B cell (primary cell): ENCODE data around the gene PPP1R16B. TPM values are rescaled to one million over a fixed set of nuclear protein-coding genes. Genes with fewer than 3 reads are reported as not detected.

Experiments
- ATAC-seq: fragments of 200-7000 bp; cut with Tn5 transposase; one replicate; pipeline ENCODE4 v1.10.0; 2021; ENCODE audit warnings: low read depth, mild to moderate bottlenecking, moderate number of reproducible peaks, moderate library complexity
- CTCF ChIA-PET: fragments of 350-600 bp; sonication (Branson Sonifier 250); formaldehyde crosslinking; loops from one replicate; lab custom pipeline; 2021; ENCODE audit warnings: antibody characterized with exemption, inconsistent platforms; lab: Charles Lee
- POLR2A ChIA-PET: fragments of 350-600 bp; sonication (Branson Sonifier 250); formaldehyde crosslinking; loops from one replicate; lab custom pipeline; 2021; ENCODE audit warnings: antibody characterized with exemption; lab: Charles Lee
- DNase-seq: peaks from one replicate; pipeline ENCODE4 v3.0.0; 2013
- H2AFZ ChIP-seq: 2 replicates; pipeline ENCODE4 v1.6.1; 2012; ENCODE audit warnings: mild to moderate bottlenecking, low read depth, low read length; ENCODE audit not compliant: insufficient read depth, poor library complexity, severe bottlenecking
- H3K27ac ChIP-seq, 2 donors: 1 replicate in 1 of 2; 2 replicates in 1 of 2; pipeline ENCODE4 v1.5.1; 2012 to 2013; ENCODE audit warnings: low read length in 2 of 2, mild to moderate bottlenecking in 2 of 2, moderate library complexity in 1 of 2
- H3K27me3 ChIP-seq, 4 experiments: fragments of 200-600 bp in 1 of 4; sonication (generic) in 1 of 4; replicated peaks in 1 of 4; 1 replicate in 2 of 4; 2 replicates in 2 of 4; pipeline versions ENCODE4 v1.6.1 to v1.7.0; 2013 to 2016; ENCODE audit warnings: low read length in 3 of 4, mild to moderate bottlenecking in 2 of 4, mixed read lengths in 1 of 4, moderate library complexity in 1 of 4; ENCODE audit not compliant: insufficient read depth in 4 of 4, control insufficient read depth in 3 of 4; ENCODE audit errors: control extremely low read depth in 1 of 4
- H3K36me3 ChIP-seq, 2 experiments: replicated peaks in 1 of 2; 1 replicate in 1 of 2; 2 replicates in 1 of 2; pipeline versions ENCODE4 v1.6.1 to v1.7.1; 2013; ENCODE audit warnings: low read length in 1 of 2; ENCODE audit not compliant: insufficient read depth in 2 of 2, control insufficient read depth in 1 of 2; ENCODE audit errors: control extremely low read depth in 1 of 2, extremely low read depth in 1 of 2
- H3K4me1 ChIP-seq, 2 donors: fragments of 200-600 bp in 1 of 2; sonication (generic) in 1 of 2; 1 replicate in 1 of 2; 2 replicates in 1 of 2; pipeline versions ENCODE4 v1.5.1 to v1.6.1; 2013 to 2017; ENCODE audit warnings: low read length in 2 of 2; ENCODE audit not compliant: control insufficient read depth in 2 of 2, insufficient read depth in 2 of 2
- H3K4me2 ChIP-seq: replicated peaks from 2 replicates; pipeline ENCODE3; 2012; ENCODE audit warnings: mild to moderate bottlenecking, low read depth, low read length; ENCODE audit not compliant: poor library complexity, severe bottlenecking
- H3K4me3 ChIP-seq, 5 experiments: fragments of 200-600 bp in 1 of 5; sonication (generic) in 1 of 5; 1 replicate in 3 of 5; 2 replicates in 2 of 5; pipeline versions ENCODE4 v1.5.1 to v1.7.0; 2011 to 2016; ENCODE audit warnings: low read length in 4 of 5, mild to moderate bottlenecking in 4 of 5, low read depth in 2 of 5, control low read depth in 1 of 5, moderate library complexity in 1 of 5; ENCODE audit not compliant: insufficient read depth in 1 of 5; ENCODE audit errors: control extremely low read depth in 1 of 5, extremely low read depth in 1 of 5
- H3K79me2 ChIP-seq: fragments of 200-600 bp; sonication (generic); one replicate; pipeline ENCODE4 v1.6.0; 2016; ENCODE audit warnings: low read length; ENCODE audit not compliant: control insufficient read depth, insufficient read depth
- H3K9ac ChIP-seq: fragments of 200-600 bp; sonication (generic); 2 replicates; pipeline ENCODE4 v1.6.1; 2017; ENCODE audit warnings: mild to moderate bottlenecking, low read length, moderate library complexity
- H3K9me3 ChIP-seq, 3 donors: one replicate each; pipeline versions ENCODE4 v1.6.1 to v1.7.1; 2013; ENCODE audit warnings: low read length in 2 of 3; ENCODE audit not compliant: control insufficient read depth in 2 of 3, insufficient read depth in 1 of 3; ENCODE audit errors: control extremely low read depth in 1 of 3
- H4K20me1 ChIP-seq: 2 replicates; pipeline ENCODE4 v1.6.0; 2012; ENCODE audit warnings: mild to moderate bottlenecking, low read length; ENCODE audit not compliant: insufficient read depth, control insufficient read depth, poor library complexity, severe bottlenecking
- H3K27ac Mint-ChIP-seq: one replicate; pipeline ENCODE4 v1.8.0; 2021; ENCODE audit warnings: mixed read lengths
- H3K27me3 Mint-ChIP-seq: one replicate; pipeline ENCODE4 v1.8.0; 2021; ENCODE audit warnings: mixed read lengths
- H3K4me1 Mint-ChIP-seq: one replicate; pipeline ENCODE4 v1.8.0; 2021; ENCODE audit warnings: mixed read lengths
- H3K4me3 Mint-ChIP-seq: one replicate; pipeline ENCODE4 v1.8.0; 2021; ENCODE audit warnings: mixed read lengths
- H3K9me3 Mint-ChIP-seq: one replicate; pipeline ENCODE4 v1.8.0; 2022; ENCODE audit warnings: mixed read lengths; ENCODE audit not compliant: insufficient read depth
- EZH2 ChIP-seq: IDR thresholded peaks from 2 replicates; pipeline ENCODE4 v1.6.1; 2012; ENCODE audit warnings: borderline replicate concordance, low read depth, mild to moderate bottlenecking, moderate library complexity, low read length; ENCODE audit not compliant: insufficient read depth, poor library complexity, severe bottlenecking
- WGBS: methylation state at CpG from one replicate; pipeline ENCODE4 v1.1.5; 2013; ENCODE audit warnings: missing lambda C conversion rate; ENCODE audit not compliant: insufficient coverage; 5-methylcytosine and 5-hydroxymethylcytosine counted together
- intact Hi-C: fragments of 100-400 bp; cut with micrococcal nuclease; formaldehyde crosslinking; loops from one replicate; pipeline ENCODE4 v1.10.0; 2022
- polyA plus RNA-seq: library from polyadenylated mRNA; depleted of rRNA; stranded (reverse); fragments of >200 nt; gene quantifications from 2 replicates; pipeline ENCODE4 v1.2.3, GENCODE V29; 2012
- total RNA-seq, 2 donors: library from RNA; stranded (reverse); fragments of 120-200 nt in 1 of 2; gene quantifications; 1 replicate in 1 of 2; 2 replicates in 1 of 2; pipeline versions ENCODE4 v1.2.3 to v1.2.4, GENCODE V29; 2013 to 2022
- TF ChIP-seq, protein P1 (sequence below): fragments of 200-600 bp; IDR thresholded peaks from one replicate; pipeline ENCODE4 v1.8.0; 2022; ENCODE audit warnings: antibody characterized with exemption, mild to moderate bottlenecking

PPP1R16B gene
- total and polyA plus RNA-seq, 2 donors (not counting 1 experiment from before 2014, with no cell fraction given), result 58.8 to 108 TPM

DNA sequence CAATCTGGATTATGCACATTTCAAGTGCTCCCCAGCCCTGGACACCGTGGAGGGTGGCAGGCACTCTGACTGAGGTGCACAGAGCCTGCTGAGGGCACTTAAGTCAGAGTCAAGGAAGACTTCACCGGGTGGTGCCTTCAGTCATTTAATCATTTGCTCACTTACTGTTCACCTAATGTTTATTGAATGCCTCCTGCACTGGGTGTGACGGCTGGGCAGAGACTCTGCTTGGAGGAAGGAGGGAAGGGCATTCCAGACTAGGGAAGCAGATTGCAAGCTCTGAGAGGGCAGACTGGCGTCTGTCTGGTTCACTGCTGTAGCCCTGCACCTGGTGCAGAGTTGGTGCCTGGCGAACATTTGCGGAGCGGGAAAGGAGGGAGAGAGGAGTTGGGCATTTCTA is 66.5 kb downstream of the PPP1R16B start:
- peaks cover 0 to 6% of the 10 kb centered on the region in 2 experiments for H3K36me3 ChIP-seq
- peaks cover 88% of the 10 kb centered on the region for H3K4me1 Mint-ChIP-seq
- no peak overlapping the region for H2AFZ ChIP-seq
- TF ChIP-seq EZH2, result no peak
- TF ChIP-seq, protein P1, sequence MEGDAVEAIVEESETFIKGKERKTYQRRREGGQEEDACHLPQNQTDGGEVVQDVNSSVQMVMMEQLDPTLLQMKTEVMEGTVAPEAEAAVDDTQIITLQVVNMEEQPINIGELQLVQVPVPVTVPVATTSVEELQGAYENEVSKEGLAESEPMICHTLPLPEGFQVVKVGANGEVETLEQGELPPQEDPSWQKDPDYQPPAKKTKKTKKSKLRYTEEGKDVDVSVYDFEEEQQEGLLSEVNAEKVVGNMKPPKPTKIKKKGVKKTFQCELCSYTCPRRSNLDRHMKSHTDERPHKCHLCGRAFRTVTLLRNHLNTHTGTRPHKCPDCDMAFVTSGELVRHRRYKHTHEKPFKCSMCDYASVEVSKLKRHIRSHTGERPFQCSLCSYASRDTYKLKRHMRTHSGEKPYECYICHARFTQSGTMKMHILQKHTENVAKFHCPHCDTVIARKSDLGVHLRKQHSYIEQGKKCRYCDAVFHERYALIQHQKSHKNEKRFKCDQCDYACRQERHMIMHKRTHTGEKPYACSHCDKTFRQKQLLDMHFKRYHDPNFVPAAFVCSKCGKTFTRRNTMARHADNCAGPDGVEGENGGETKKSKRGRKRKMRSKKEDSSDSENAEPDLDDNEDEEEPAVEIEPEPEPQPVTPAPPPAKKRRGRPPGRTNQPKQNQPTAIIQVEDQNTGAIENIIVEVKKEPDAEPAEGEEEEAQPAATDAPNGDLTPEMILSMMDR, result no peak
- H3K4me1 ChIP-seq, result peaks cover 69 to 90% of the 10 kb centered on the region in 2 donors
- DNase-seq (no peak), ATAC-seq (no peak)
- peaks cover 5% of the 10 kb centered on the region for H4K20me1 ChIP-seq
- H3K27ac ChIP-seq, result peak overlapping the region; percentile 93 to 99
- H3K27ac Mint-ChIP-seq, result peak overlapping the region; percentile 100
- peaks cover 84% of the 10 kb centered on the region for H3K79me2 ChIP-seq
- H3K27me3 Mint-ChIP-seq, result no peaks in the 10 kb centered on the region
- intact Hi-C loops, result no loop called here
- H3K9me3 Mint-ChIP-seq, result no peaks in the 10 kb centered on the region
- ChIA-PET CTCF (interaction anchor here (1.3 to 7.6 kb wide), 6 partner anchors 10 to 82 kb away, joined by 3 to 131 read pairs (median 36); partner anchors contain the start of gene PPP1R16B), POLR2A (interaction anchor here (1.0 to 5.8 kb wide), 8 partner anchors 9 to 66 kb away, joined by 3 to 64 read pairs (median 10); partner anchors contain the start of gene PPP1R16B)
- no peaks in the 10 kb centered on the region for H3K27me3 ChIP-seq
- peak overlapping the region; percentile 88 for H3K4me2 ChIP-seq
- H3K4me3 ChIP-seq, result peak overlapping the region in 1 of 5 experiments; percentile 38
- peak overlapping the region; percentile 55 for H3K9ac ChIP-seq
- WGBS, result 58% methylated on average over 2 of the region's 7 CpGs
- H3K4me3 Mint-ChIP-seq, result peak overlapping the region; percentile 86
- peaks cover 0 to 7% (median 0%) of the 10 kb centered on the region in 3 donors for H3K9me3 ChIP-seq

DNA sequence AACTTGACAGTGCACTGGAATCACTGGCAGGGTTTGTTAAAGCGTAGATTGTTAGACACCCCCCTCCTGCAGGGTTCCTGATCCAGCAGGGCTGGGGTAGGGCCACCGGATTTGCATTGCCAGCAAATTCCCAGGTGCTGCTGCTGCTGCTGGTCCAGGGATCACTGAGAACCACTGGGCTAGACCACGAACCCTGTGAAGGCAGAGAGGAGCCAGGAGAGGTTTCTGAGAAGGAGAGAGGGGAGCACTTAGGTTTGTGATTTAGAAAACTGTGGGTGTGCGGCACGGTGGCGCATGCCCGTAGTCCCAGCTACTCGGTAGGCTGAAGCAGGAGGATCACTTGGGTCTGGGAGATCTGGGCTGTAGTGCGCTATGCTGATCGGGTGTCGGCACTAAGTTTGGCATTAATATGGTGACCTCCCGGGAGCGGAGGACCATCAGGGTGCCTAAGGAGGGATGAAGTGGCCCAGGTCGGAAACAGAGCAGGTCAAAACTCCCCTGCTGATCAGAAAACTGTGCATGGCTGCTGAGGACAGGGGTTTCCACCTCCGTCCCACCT is 67.1 kb downstream of the PPP1R16B start:
- ChIA-PET POLR2A (interaction anchor here (0.7 to 5.8 kb wide), 9 partner anchors 9 to 90 kb away, joined by 3 to 64 read pairs (median 9); partner anchors contain the start of genes DHX35 and PPP1R16B), CTCF (interaction anchor here (1.1 to 7.6 kb wide), 8 partner anchors 13 to 121 kb away, joined by 3 to 131 read pairs (median 21); partner anchors contain the start of gene PPP1R16B)
- Histone ChIP-seq H3K36me3 (peaks cover 0 to 6% of the 10 kb centered on the region in 2 experiments), H4K20me1 (peaks cover 5% of the 10 kb centered on the region), H3K9me3 (peaks cover 0 to 7% (median 0%) of the 10 kb centered on the region in 3 donors), H3K4me1 (peaks cover 71 to 90% of the 10 kb centered on the region in 2 donors), H3K27ac (peak overlapping the region; percentile 93 to 99), H3K9ac (peak overlapping the region; percentile 55), H3K4me2 (peak overlapping the region; percentile 88), H3K4me3 (peak overlapping the region in 4 of 5 experiments; percentile 1 to 38 (median 10)), H2AFZ (peak overlapping the region; percentile 50), H3K27me3 (no peaks in the 10 kb centered on the region), H3K79me2 (peaks cover 84% of the 10 kb centered on the region)
- Mint-ChIP-seq H3K27me3 (no peaks in the 10 kb centered on the region), H3K4me3 (peak overlapping the region; percentile 86), H3K4me1 (peaks cover 88% of the 10 kb centered on the region), H3K27ac (peak overlapping the region; percentile 100), H3K9me3 (no peaks in the 10 kb centered on the region)
- DNase-seq (no peak), ATAC-seq (no peak)
- intact Hi-C loops, result no loop called here
- TF ChIP-seq EZH2, result no peak
- TF ChIP-seq, protein P1, result no peak
- WGBS, result 73% methylated on average over 11 of the region's 15 CpGs
